SH-SY5Y (cell line): ENCODE measurements around the gene MARCHF2.

Source experiments
- GATA2 ChIP-seq: IDR thresholded peaks from 2 replicates; pipeline ENCODE4 v1.6.1; 2011; ENCODE audit warnings: mild to moderate bottlenecking, low read depth, low read length
- GATA3 ChIP-seq: IDR thresholded peaks from 2 replicates; pipeline ENCODE4 v1.6.1; 2011; ENCODE audit warnings: low read depth, mild to moderate bottlenecking, low read length, moderate library complexity

GRCh38 chr19:8363803-8364771, 49.0 kb upstream of the MARCHF2 start, which contains the start of gene ANGPTL4:
- TF ChIP-seq GATA2: no peak
- no peak for TF ChIP-seq GATA3
